ENCODE measurements around the gene RAG2. TPM values are rescaled to one million over a fixed set of nuclear protein-coding genes. Genes with fewer than 3 reads are reported as not detected.

RAG2 gene
- total RNA-seq (not detected), total RNA-seq (0 to 0.10 (median 0) reads per million in 172 experiments)
- not detected for polyA plus RNA-seq (2013, experiment 1 of 2)
- polyA plus RNA-seq (2013, experiment 2 of 2): 0.15 TPM

DNA sequence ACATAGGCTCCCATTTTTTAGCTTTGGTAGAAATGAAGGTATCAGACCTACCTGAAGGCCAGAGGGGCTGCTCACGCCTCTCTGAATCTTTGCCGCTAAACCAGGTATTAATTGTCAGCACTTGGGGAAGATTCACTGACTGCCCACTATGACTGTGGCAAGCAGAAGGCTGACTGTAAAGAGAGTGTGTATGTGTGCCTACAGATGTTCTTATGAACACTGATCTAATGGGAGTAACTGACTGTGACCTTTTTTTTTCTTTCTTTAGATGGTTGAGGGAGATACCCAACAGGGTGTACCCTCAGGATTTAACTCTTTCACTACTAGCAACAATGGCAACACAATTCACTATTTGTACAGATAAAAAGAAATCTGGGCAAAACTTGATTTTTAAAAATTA is at the start of gene RAG2:
TSS of gene RAG2 (minus strand) at position 186 of the 400 bp plus-strand sequence. CDS start 4,068 bp downstream, outside the sequence.
- peaks cover 7% of the 10 kb centered on the region for H3K4me1 ChIP-seq (ENCODE audit: insufficient read depth, low read length)
- Mint-ChIP-seq H3K4me3 (no peak within 1 kb of the TSS), H3K36me3 (ENCODE audit: low read depth) (no peaks in the 10 kb centered on the region), H3K9me3 (no peaks in the 10 kb centered on the region), H3K27me3 (peaks cover 64% of the 10 kb centered on the region), H3K27ac (no peak within 1 kb of the TSS), H3K4me1 (ENCODE audit: low read depth) (peaks cover 16% of the 10 kb centered on the region)
- DNase-seq: no peak
- H3K9me3 ChIP-seq (ENCODE audit: control insufficient read depth in 1 of 2, insufficient read depth in 1 of 2, low read length in 2 of 2): peaks cover 0 to 3% of the 10 kb centered on the region in 2 experiments
- intact Hi-C loops (cut with DNase I, micrococcal nuclease): no loop called here
- POLR2A ChIA-PET: no interaction called here
- CTCF ChIA-PET: no interaction called here
- no peaks in the 10 kb centered on the region for H3K36me3 ChIP-seq (ENCODE audit: insufficient read depth, low read length)
- ATAC-seq (ENCODE audit: poor library complexity): no peak
- H3K27me3 ChIP-seq (ENCODE audit: control insufficient read depth in 1 of 2, insufficient read depth in 2 of 2, low read length in 2 of 2): peaks cover 3 to 18% of the 10 kb centered on the region in 2 experiments
- H3K27ac ChIP-seq (ENCODE audit: low read depth in 1 of 2, low read length in 2 of 2): no peak within 1 kb of the TSS
- TF ChIP-seq, protein P1, sequence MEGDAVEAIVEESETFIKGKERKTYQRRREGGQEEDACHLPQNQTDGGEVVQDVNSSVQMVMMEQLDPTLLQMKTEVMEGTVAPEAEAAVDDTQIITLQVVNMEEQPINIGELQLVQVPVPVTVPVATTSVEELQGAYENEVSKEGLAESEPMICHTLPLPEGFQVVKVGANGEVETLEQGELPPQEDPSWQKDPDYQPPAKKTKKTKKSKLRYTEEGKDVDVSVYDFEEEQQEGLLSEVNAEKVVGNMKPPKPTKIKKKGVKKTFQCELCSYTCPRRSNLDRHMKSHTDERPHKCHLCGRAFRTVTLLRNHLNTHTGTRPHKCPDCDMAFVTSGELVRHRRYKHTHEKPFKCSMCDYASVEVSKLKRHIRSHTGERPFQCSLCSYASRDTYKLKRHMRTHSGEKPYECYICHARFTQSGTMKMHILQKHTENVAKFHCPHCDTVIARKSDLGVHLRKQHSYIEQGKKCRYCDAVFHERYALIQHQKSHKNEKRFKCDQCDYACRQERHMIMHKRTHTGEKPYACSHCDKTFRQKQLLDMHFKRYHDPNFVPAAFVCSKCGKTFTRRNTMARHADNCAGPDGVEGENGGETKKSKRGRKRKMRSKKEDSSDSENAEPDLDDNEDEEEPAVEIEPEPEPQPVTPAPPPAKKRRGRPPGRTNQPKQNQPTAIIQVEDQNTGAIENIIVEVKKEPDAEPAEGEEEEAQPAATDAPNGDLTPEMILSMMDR (IDR thresholded peaks at IDR 0.05): no peak
- H3K4me3 ChIP-seq (ENCODE audit: low read length): no peak within 1 kb of the TSS

DNA sequence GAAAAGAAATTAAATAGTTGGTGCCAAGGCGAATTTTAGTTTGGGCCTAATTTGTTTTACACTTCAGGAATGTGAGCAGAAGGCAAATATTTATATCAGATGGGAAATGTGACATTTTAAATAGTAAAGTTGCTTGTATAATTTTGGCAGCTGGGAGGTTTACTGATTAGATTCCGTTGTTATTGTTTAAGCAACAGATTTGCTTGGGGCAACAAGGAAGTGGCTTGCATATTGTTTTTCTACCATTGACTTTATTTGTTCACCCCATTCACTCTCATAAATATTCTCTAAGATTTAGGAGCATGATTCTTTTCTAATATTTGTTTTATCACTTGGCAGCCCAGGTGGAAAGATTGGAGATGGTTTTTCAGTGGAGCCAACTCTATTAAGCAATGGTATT is 40.5 kb upstream of the RAG2 start:
- no peaks in the 10 kb centered on the region for H3K36me3 ChIP-seq (ENCODE audit: insufficient read depth, low read length)
- no peak overlapping the region for H3K4me3 ChIP-seq (ENCODE audit: low read length)
- DNase-seq (no peak), ATAC-seq (ENCODE audit: poor library complexity) (no peak)
- intact Hi-C loops (cut with DNase I, micrococcal nuclease): no loop called here
- TF ChIP-seq, protein P1 (IDR thresholded peaks at IDR 0.05): no peak
- H3K9me3 Mint-ChIP-seq: no peaks in the 10 kb centered on the region
- H3K27me3 Mint-ChIP-seq: peaks cover 3% of the 10 kb centered on the region
- no peaks in the 10 kb centered on the region for H3K4me1 ChIP-seq (ENCODE audit: insufficient read depth, low read length)
- no peak overlapping the region for H3K27ac ChIP-seq (ENCODE audit: low read depth in 1 of 2, low read length in 2 of 2)
- no peaks in the 10 kb centered on the region for H3K9me3 ChIP-seq (ENCODE audit: control insufficient read depth in 1 of 2, insufficient read depth in 1 of 2, low read length in 2 of 2)
- H3K27me3 ChIP-seq (ENCODE audit: control insufficient read depth in 1 of 2, insufficient read depth in 2 of 2, low read length in 2 of 2): peaks cover 0 to 5% of the 10 kb centered on the region in 2 experiments
- no peaks in the 10 kb centered on the region for H3K4me1 Mint-ChIP-seq (ENCODE audit: low read depth)
- CTCF ChIA-PET: no interaction called here
- no peak overlapping the region for H3K4me3 Mint-ChIP-seq
- no peaks in the 10 kb centered on the region for H3K36me3 Mint-ChIP-seq (ENCODE audit: low read depth)
- no peak overlapping the region for H3K27ac Mint-ChIP-seq
- POLR2A ChIA-PET: no interaction called here

DNA sequence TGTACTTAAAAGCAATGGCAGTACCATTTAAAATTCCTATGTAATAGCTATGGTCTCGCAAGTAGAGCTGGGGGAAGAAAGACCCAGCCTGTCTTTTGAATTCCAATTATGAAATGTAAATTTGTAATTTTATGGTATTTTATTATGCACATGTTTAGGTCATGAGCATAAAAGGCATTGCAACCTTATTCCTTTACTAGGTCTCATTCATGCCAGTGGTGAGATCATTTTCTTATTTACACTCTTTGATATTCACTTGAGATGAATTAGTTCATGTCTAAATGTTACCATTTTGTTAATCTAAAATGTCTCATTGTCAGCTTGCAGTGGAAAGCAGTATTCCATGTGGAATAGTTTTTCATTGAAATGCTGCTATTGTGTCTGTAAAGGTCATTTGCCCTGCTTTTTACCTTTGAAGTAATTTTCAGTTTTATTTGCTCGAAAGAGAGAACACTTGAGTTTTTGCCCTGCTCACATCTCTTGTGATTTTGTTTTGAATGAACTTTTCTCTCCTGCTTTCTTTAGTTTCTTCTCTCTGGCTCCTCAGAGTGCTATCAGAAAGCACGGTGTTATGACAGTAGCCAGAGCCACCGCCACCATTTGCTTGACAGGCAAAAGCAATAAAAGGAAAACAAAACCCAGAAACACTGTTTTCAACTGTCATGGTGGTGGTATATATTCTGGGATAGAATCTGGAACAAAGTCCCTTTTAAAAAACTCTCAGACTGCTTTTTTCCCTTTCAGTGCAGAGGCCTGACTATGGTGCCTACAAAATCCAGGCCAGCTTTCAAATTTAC is 37.2 kb upstream of the RAG2 start:
- intact Hi-C loops (cut with DNase I, micrococcal nuclease): no loop called here
- Mint-ChIP-seq H3K27me3 (peaks cover 3% of the 10 kb centered on the region), H3K36me3 (ENCODE audit: low read depth) (no peaks in the 10 kb centered on the region), H3K27ac (no peak overlapping the region), H3K4me3 (no peak overlapping the region), H3K9me3 (no peaks in the 10 kb centered on the region), H3K4me1 (ENCODE audit: low read depth) (no peaks in the 10 kb centered on the region)
- Histone ChIP-seq H3K4me1 (ENCODE audit: insufficient read depth, low read length) (no peaks in the 10 kb centered on the region), H3K36me3 (ENCODE audit: insufficient read depth, low read length) (no peaks in the 10 kb centered on the region), H3K27ac (ENCODE audit: low read depth in 1 of 2, low read length in 2 of 2) (no peak overlapping the region), H3K4me3 (ENCODE audit: low read length) (no peak overlapping the region), H3K9me3 (ENCODE audit: control insufficient read depth in 1 of 2, insufficient read depth in 1 of 2, low read length in 2 of 2) (no peaks in the 10 kb centered on the region), H3K27me3 (ENCODE audit: control insufficient read depth in 1 of 2, insufficient read depth in 2 of 2, low read length in 2 of 2) (peaks cover 0 to 5% of the 10 kb centered on the region in 2 experiments)
- ATAC-seq (ENCODE audit: poor library complexity) (no peak), DNase-seq (no peak)
- CTCF ChIA-PET: no interaction called here
- TF ChIP-seq, protein P1 (IDR thresholded peaks at IDR 0.05): no peak
- POLR2A ChIA-PET: no interaction called here

All from CD4-positive, alpha-beta T cell (primary cell).